Lung (tissue), 12 donors: ENCODE measurements around the gene ASTN2. TPM values are rescaled to one million over a fixed set of nuclear protein-coding genes. Genes with fewer than 3 reads are reported as not detected.

ENCODE experiments used
- ATAC-seq: fragments of 200-7000 bp; cut with Tn5 transposase; one replicate; pipeline ENCODE4 v1.9.1; 2020; ENCODE audit warnings: moderate number of reproducible peaks; ENCODE audit not compliant: insufficient read depth, low FRiP score
- DNase-seq, 3 donors: peaks; one replicate each; pipeline ENCODE4 v3.0.0-alpha.2; 2013 to 2017
- H3K27ac ChIP-seq, 2 donors: one replicate each; pipeline ENCODE4 v1.5.1; 2013; ENCODE audit warnings: mild to moderate bottlenecking in 2 of 2, moderate library complexity in 2 of 2, control low read depth in 1 of 2, inconsistent platforms in 1 of 2, low read depth in 1 of 2, low read length in 1 of 2
- H3K27me3 ChIP-seq, 3 donors: one replicate each; pipeline ENCODE4 v1.5.1; 2013; ENCODE audit warnings: low read length in 2 of 3; ENCODE audit not compliant: control insufficient read depth in 3 of 3, insufficient read depth in 3 of 3
- H3K36me3 ChIP-seq, 4 donors: one replicate each; pipeline ENCODE4 v1.5.1; 2013; ENCODE audit warnings: low read length in 4 of 4, mild to moderate bottlenecking in 1 of 4, moderate library complexity in 1 of 4; ENCODE audit not compliant: control insufficient read depth in 4 of 4, insufficient read depth in 4 of 4
- H3K4me1 ChIP-seq, 5 donors: one replicate each; pipeline ENCODE4 v1.5.1; 2013; ENCODE audit warnings: low read length in 5 of 5, mild to moderate bottlenecking in 2 of 5, moderate library complexity in 1 of 5; ENCODE audit not compliant: control insufficient read depth in 5 of 5, insufficient read depth in 5 of 5
- H3K4me3 ChIP-seq: one replicate; pipeline ENCODE4 v1.5.1; 2013; ENCODE audit warnings: mild to moderate bottlenecking, control low read depth, moderate library complexity
- H3K9ac ChIP-seq, 2 donors: one replicate each; pipeline ENCODE4 v1.5.1; 2013; ENCODE audit warnings: low read length in 2 of 2, control low read depth in 1 of 2; ENCODE audit not compliant: insufficient read depth in 1 of 2
- H3K9me3 ChIP-seq, 4 donors: one replicate each; pipeline ENCODE4 v1.5.1; 2013; ENCODE audit warnings: low read length in 3 of 4, mild to moderate bottlenecking in 1 of 4, moderate library complexity in 1 of 4; ENCODE audit not compliant: control insufficient read depth in 4 of 4, insufficient read depth in 3 of 4
- CTCF ChIP-seq: IDR thresholded peaks from 2 replicates; pipeline ENCODE4 v1.5.1; 2012; ENCODE audit warnings: mild to moderate bottlenecking; ENCODE audit errors: control extremely low read depth, extremely low read depth
- WGBS, 2 donors: extraction: QIAGEN DNeasy Blood & Tissue Kit; methylation state at CpG; one replicate each; pipeline ENCODE4 v1.1.7; 2013; 5-methylcytosine and 5-hydroxymethylcytosine counted together
- polyA plus RNA-seq, 2 donors: library from polyadenylated mRNA; stranded (reverse); fragments of 200-250 nt; gene quantifications; one replicate each; pipeline ENCODE4 v1.2.1, GENCODE V29; 2013
- total RNA-seq, 2 donors: library from RNA; depleted of rRNA in 1 of 2; stranded (reverse); fragments of >200 nt in 1 of 2; gene quantifications; one replicate each; pipeline ENCODE4 v1.2.1, GENCODE V29; 2014 to 2021
- donor health status: control.
- donor health status: control.
- donor health status: Bipolar disorder and iron deficiency.
- donor health status: healthy.
- donor health status: DM: yes; HTN: yes; CAD: no.

Gene ASTN2
- total and polyA plus RNA-seq, 4 donors, result 1.4 to 7.0 (median 3.3) TPM

- peaks cover 0 to 2% (median 0%) of the 10 kb centered on the region in 4 donors for H3K9me3 ChIP-seq
- H3K4me1 ChIP-seq, result no peaks in the 10 kb centered on the region
- ATAC-seq (no peak), DNase-seq (no peak)
- no peak overlapping the region for H3K27ac ChIP-seq
- H3K9ac ChIP-seq, result no peak overlapping the region
- H3K36me3 ChIP-seq, result no peaks in the 10 kb centered on the region
- 78 to 89% methylated on average over 5 of the region's 5 CpGs for WGBS, 2 donors
- H3K4me3 ChIP-seq, result no peak overlapping the region
- no peak for TF ChIP-seq CTCF
- no peaks in the 10 kb centered on the region for H3K27me3 ChIP-seq
These were observed 480.7 kb downstream of the ASTN2 start for GRCh38 chr9:116934131-116934530.

- Histone ChIP-seq H3K4me1 (no peaks in the 10 kb centered on the region), H3K27ac (no peak overlapping the region), H3K9ac (no peak overlapping the region), H3K36me3 (no peaks in the 10 kb centered on the region), H3K9me3 (peaks cover 0 to 2% (median 0%) of the 10 kb centered on the region in 4 donors), H3K27me3 (no peaks in the 10 kb centered on the region), H3K4me3 (no peak overlapping the region)
- 77 to 91% methylated on average over 2 of the region's 2 CpGs for WGBS, 2 donors
- no peak for DNase-seq
- ATAC-seq, result no peak
- TF ChIP-seq CTCF, result no peak
These were observed 481.6 kb downstream of the ASTN2 start for GRCh38 chr9:116933251-116933650.

GRCh38 chr9:116929621-116930020, 485.2 kb downstream of the ASTN2 start:
- ATAC-seq (no peak), DNase-seq (no peak)
- Histone ChIP-seq H3K36me3 (no peaks in the 10 kb centered on the region), H3K4me1 (no peaks in the 10 kb centered on the region), H3K9ac (no peak overlapping the region), H3K27ac (no peak overlapping the region), H3K4me3 (no peak overlapping the region), H3K27me3 (no peaks in the 10 kb centered on the region), H3K9me3 (peaks cover 0 to 2% (median 0%) of the 10 kb centered on the region in 4 donors)
- no peak for TF ChIP-seq CTCF
- 79 to 89% methylated on average over 3 of the region's 3 CpGs for WGBS, 2 donors

GRCh38 chr9:116928884-116929283, 486.0 kb downstream of the ASTN2 start:
- 67 to 72% methylated on average over 4 of the region's 4 CpGs for whole genome bisulfite sequencing, 2 donors
- Histone ChIP-seq H3K4me3 (no peak overlapping the region), H3K36me3 (no peaks in the 10 kb centered on the region), H3K9ac (no peak overlapping the region), H3K27ac (no peak overlapping the region), H3K9me3 (peaks cover 0 to 2% (median 0%) of the 10 kb centered on the region in 4 donors), H3K4me1 (no peaks in the 10 kb centered on the region), H3K27me3 (no peaks in the 10 kb centered on the region)
- DNase-seq (no peak), ATAC-seq (no peak)
- no peak for TF ChIP-seq CTCF
